ENCODE data around the gene NLRC5.

DNA sequence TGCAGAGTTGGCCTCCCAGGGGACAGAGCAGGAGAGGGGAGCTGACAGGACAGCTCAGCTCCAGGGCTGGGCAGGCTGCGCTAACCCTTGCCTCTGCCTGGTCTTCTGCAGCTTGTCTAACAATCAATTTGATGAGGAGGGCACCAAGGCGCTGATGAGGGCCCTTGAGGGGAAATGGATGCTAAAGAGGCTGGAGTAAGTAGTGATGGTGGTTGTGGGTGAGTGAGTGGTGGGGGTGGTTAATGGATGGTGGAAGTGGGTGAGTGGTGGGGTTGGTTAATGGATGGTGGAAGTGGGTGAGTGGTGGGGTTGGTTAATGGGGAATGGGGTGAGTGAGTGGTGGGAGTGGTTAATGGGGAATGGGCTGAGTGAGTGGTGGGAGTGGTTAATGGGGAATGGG lies 81.1 kb downstream of the NLRC5 start:
- no peak for TF ChIP-seq EZH2phosphoT487 (conservative IDR thresholded peaks at IDR 0.05; ENCODE audit: low read length)
- TF ChIP-seq, protein P1, sequence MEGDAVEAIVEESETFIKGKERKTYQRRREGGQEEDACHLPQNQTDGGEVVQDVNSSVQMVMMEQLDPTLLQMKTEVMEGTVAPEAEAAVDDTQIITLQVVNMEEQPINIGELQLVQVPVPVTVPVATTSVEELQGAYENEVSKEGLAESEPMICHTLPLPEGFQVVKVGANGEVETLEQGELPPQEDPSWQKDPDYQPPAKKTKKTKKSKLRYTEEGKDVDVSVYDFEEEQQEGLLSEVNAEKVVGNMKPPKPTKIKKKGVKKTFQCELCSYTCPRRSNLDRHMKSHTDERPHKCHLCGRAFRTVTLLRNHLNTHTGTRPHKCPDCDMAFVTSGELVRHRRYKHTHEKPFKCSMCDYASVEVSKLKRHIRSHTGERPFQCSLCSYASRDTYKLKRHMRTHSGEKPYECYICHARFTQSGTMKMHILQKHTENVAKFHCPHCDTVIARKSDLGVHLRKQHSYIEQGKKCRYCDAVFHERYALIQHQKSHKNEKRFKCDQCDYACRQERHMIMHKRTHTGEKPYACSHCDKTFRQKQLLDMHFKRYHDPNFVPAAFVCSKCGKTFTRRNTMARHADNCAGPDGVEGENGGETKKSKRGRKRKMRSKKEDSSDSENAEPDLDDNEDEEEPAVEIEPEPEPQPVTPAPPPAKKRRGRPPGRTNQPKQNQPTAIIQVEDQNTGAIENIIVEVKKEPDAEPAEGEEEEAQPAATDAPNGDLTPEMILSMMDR (IDR thresholded peaks at IDR 0.05; ENCODE audit: insufficient read depth, low read length, poor library complexity, severe bottlenecking), result no peak
